ENCODE results near the gene MAGI3.
"Not testable (repeated sequence)": the region's sequence is repeated elsewhere in the genome, so short reads cannot be mapped to it uniquely, and the experiment has no call there.

MAGI3 gene

DNA sequence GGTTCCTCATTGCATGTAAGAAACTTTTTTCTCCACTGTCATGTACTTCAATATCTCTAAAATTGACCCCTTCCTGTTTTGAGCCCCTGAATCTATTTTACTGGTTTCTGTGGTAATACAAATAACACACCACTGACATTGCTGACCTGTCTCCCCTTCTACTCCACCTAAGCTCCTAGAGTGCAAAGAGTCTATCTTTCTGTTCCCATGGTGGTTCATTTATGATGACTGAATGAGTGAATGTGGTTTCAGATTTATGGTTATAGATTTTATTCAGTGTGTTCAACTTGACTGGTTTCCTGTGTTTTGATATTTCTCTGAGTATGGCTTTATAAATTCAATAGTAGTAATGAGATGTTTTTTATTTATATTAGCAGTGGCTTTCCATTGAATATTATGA is 127.7 kb downstream of the MAGI3 start:
- DNase-seq = no peak

DNA sequence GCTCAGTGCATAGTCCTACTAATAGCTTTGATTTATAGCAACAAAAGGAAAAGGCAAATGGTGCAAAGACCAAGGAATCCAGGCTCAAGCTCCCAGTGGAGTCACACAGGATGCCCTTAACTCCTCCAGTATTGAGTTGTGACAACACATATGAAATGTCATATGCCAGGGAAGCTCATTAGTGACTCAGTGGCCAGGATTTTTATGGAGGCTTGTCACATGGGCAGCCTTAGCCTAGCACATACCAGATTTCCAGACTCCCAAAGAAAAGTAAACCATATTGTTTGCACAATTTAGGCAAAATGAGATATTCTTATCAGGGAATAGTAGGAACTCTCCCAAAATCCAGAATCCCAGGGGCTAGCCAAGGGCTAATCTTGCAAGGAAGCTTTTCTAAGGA is 129.2 kb downstream of the MAGI3 start:
- DNase-seq = peak; percentile 3

DNA sequence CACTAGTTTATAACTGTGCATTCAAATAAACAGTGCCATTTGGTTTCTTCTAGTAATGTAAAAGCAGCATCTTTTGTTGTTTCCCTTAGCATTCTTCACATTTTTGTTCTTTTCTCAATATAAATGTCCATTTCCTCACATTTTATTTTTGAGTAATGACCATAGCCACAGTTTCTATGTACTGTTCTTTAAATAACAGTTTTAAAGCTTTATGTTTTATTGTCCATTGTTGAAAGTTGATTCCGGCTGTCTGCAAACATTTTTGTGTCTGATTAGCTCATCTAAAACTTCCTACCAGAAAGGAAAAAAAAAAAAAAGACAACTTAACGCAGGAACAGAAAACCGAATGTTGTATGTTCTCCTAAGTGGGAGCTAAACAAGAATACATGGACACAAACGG is 139.7 kb downstream of the MAGI3 start:
- DNase-seq = no peak

DNA sequence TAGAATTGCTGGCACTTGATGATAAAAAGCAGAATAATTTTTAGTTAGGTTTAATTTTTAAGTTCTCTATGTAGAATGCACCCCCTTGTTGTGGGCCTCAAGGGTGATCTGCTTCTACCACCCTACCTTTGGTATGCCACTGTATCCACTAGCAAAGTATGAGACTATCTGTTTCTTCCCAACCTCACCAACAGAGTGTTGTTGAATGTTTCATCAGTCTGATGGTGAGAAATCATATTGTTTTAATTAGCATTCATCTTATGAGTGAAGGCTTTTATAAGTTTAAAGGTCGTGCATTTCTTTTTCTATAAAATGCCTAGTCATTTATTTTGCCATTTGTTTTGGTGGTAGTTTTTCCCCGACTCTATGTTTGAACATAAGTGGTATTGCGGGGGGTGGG is 141.0 kb downstream of the MAGI3 start:
- DNase-seq = no peak

DNA sequence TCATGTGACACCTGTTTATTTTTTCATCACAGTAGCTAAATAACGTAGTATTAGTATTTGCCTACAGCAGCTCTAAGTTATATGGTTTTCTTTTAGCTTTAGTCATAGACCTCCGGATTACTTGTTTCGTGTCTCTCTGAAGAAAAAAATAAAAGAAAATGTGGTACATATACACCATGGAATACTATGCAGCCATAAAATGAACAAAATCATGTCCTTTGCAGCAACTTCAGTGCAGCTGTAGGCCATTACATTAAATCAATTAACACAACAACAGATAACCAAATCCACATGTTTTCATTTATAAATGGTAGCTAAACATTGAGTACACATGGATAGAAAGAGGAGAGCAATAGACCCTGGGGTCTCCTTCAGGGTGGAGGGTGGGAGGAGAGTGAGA is 142.7 kb downstream of the MAGI3 start:
- no peak for DNase-seq

DNA sequence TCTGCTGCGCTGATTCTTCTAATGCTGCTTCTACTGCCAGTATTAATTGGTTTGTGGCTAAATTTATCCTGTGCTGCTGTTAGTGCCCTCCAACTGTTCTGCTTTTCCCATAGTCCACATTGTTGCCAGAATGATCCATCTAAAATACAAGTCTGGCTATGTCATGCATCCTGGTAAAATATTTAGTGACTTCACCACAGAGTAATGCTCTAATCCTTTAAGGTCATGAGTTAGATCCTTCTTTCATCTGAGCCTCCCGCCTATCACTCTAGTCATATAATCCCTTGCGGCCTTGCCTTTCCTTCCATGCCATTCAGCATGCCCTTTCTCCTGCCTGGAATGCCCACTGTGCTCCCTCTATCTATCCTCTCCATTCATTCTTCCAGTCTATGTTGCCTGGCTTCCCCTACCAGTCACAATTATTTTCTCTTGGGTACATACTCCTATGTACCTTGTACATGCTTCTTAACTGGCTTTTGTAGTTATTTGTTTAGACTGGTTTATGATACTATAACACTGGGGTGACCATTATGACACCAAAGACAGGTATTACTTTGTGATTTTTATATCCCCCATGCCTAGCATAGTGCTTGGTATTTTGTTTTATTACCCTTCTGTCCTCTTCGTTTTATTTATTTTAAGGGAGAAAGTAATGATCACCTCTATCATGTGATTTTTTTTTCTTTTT is 144.0 kb downstream of the MAGI3 start:
- peak; percentile 17 for DNase-seq

DNA sequence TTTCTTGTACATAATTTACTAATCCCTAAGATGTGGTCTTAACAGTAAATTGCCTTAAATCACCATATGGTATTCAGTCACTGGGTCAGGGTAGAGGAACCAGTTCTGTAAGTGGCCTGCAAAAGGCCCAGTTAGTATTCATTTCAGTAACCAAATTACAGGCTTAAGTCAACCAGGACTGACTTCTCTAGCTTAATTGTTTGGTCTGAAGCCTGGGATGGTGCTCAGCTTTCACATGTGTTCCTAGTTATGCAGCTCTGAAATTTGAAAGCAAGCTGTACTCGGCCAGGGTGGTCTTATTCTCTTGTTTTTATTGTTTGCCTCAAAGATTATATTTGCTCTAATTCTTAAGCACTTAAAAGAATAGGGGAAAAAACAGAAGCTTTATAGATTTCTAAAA is 144.6 kb downstream of the MAGI3 start:
- DNase-seq = no peak

DNA sequence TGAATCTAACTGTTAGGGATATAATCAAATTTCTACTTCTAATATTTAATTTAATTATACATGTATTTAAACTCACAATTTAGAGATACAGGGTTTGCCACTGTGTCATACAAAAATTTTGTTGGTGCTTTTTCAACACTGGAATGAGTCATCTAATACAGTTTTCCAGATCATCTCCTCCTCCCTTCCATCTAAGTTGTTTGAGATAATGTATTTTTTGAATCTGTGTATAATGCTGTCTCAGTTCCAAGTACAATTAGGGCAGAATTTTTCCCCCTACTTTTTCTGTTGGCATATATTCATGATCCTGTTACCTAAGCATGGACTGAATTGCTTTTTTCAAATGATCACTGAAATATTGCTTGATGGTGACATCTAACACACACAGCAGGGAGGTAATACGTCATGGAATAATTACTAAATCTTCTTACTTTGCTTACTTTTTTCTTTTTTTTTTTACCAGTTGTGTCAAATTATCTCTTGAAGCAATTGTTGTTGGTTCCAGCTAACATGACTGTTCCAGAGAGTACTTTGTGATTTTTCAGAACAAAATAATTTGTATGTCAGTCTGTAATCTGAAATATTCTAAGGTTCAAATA is 146.0 kb downstream of the MAGI3 start:
- DNase-seq = no peak

DNA sequence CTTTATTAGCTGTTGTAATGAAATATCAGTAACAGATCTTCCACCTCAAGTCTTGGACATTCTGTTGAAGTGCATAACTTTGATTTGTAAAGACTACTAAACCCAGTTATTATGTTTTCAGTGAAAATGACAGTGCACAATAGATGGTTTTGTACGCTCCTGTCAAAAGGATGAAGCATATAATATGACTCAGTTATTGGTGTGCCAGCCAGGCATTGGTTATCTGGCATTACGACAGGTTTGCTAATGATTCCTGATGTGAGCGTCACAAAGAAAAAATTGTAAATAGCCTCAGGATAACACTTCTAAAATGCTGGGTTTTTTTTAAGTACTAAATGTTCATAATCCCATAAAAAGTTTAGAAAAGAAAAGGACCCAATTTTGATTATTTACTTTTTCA is 147.9 kb downstream of the MAGI3 start:
- peak; percentile 4 for DNase-seq

DNA sequence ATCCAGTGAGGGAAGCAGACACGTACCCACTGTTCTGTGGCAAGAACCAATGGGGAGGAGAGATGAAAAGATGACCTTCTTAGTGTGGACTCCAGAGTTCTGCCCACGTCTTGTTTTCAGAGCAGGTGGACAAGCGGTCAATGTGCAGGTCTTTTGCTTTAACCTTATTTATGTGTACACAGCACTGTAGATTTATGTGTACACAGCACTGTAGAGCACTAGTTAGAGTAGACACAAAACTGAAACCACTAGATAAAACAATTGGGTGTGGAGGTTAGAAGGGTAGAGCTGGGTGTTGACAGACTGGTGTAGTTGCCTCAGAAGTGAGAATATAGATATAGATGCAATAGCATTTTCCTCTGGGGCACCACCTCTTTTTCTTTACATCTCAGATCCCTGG is 150.0 kb downstream of the MAGI3 start:
- DNase-seq = no peak

DNA sequence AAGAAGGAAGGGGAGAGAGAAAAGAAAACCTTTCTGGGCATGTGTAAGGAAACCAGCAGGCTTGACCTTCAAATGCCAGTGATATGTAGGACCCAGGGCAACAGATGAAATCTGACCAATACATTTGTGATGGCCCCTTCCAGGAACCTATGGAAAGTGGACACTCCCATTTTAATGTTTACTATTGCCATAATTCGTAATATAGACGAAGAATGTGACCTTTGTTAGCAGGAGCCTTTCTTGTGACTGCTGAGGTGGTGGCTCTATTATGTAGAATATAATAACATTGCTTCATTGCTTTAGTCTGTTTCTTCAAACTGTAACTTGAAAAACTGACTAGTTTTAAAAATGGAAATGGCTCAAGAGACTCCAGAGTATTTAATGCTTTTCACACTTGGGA is 150.8 kb downstream of the MAGI3 start:
- DNase-seq = no peak

DNA sequence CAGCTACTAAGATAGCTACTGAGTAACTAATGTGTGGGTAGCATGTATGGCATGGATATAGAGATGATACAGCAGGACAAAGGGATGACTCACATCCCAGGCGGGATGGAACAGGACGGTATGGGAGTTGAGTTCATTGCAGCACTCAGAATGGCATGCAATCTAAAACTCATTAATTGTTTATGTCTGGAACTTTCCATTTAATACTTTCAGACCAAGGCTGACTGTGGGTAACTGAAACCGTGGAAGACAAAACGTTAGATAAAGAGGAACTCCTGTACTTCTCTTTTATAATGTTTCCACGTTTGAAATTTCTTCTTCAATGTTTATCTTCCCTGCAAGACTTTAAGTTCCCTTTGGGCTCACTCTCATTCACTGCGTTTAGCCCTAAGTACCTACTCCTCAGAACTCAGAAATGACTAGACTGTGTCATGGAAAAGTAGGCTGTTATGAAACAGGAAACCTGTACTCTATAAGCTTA is 151.9 kb downstream of the MAGI3 start:
- DNase-seq = no peak

DNA sequence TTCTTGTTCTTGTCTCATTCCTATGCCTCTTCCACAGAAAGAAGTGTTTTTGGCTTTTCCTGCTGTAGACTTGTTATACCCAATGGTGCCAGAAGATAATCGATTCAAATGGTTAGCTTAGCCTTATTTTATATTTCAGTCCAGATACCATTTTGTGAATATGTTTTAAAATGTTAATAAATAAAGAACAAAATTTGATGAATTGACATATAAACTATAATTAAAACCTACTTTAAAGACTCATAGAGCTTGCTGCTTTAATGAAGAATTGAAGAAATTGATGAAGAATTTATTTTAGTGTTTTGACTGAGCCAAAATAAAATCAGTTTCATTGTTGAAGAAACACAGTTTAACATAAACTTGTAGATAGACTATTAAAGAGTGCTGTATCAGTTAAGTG is 152.8 kb downstream of the MAGI3 start:
- no peak for DNase-seq

DNA sequence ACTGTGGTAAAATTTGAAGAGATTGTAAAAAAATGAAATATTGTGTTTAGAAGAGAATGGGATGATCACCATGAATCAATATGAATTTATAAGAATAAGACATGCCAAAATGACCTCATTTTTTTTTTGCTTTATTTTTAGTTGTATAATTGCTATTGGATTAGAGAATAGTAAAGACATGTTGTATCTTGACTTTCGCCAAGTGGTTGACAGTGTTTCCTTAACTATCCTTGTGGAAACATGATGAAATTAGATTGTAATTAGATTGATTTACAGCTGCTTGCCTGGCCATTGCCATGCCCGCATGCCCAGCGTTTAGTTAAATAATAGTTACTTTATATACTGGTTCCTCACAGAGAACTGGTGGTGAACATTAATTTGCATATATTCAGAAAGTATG is 154.9 kb downstream of the MAGI3 start:
- no peak for DNase-seq

DNA sequence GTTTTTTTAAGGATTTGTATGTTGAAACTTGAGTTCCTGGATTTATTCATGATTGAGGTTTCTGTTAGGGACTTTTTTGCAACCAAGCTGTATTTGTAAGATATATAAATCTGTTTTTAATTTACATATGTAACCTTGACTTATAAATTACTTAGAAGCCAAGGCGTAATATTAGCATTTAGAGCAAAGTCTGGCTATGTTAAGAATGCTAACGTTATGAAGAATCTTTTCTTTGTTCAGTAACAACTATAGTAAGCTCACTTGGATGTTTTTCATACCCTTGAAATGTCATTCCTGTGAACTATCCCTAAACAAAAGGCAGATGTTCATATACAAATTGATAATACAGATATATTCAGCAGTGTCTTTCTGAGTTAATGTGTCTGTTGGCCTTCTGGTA is 155.3 kb downstream of the MAGI3 start:
- DNase-seq = no peak

DNA sequence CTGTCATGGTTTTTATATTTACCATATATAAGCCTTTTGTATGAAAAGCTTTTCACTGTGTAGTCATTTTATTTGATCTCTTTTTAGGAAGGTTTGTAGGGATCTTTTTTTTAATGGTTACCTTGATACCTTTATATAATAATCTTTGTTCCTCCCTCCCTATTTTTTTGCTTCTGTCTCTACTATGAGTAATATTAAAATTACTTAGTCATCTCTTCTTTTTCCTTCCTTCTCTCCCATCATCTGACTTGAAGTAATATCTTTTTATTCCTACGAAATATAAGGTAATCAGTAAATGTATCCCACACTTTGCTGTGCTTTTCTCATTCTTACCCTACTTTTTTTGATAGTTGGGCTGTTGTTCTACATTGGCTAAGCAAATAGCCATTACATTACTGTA is 161.4 kb downstream of the MAGI3 start:
- no peak for DNase-seq

DNA sequence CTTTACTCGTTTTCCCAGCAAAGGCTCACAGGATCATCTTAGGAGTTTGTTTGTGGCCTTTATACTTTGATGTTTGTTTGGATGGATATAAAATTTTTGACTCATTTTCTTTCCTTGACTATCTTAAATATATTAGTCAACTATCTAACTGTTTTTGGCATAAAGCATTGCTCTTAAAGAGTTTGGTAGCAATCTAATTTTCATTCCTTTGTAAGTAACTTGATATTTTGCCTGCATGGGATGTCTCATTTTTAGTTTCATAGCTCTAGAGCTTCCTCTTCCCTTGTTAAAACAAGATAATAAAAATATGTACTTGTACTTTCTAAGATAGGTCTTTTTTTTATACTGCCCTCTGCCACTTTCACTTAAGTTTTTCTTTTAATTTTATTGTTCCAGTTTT is 161.9 kb downstream of the MAGI3 start:
- no peak for DNase-seq

DNA sequence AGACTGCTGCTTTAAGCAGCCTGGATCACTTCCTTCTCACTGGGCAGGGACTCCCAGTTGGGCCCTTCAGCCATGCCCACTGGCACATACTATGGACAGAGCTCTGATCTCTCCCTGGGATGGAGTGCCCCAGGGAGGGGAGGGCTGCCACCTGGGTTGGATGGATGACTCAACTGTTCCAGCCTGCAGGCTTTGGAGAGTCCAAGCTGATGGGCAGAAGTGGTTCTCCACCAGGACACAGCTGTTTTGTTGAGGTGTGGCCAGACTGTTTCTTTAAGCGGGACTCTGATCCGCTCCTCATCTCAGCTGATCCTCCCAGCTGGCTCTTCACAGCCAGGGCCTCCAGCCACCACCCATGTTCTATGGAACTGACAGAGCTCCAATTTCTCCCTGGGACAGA is 166.9 kb downstream of the MAGI3 start:
- DNase-seq = peak; percentile 12

DNA sequence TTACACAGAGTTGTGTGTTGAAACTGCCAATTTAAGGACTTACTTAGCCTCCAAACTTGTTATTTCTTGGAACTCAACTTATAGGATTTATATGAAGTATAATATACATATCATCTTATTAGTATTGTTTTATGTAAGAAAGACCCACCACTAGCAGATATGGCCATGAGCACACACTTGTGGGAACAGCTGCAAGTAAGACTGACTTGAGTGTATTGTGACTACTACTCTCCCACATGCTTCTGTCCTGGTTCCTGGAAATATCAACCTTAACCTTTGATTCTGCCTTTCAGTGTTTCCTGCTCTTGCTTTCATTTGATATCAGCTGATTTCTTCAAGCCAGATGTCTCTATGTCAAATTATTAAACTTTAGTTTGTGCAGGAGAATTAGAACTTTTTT is 175.3 kb downstream of the MAGI3 start:
- DNase-seq = no peak

DNA sequence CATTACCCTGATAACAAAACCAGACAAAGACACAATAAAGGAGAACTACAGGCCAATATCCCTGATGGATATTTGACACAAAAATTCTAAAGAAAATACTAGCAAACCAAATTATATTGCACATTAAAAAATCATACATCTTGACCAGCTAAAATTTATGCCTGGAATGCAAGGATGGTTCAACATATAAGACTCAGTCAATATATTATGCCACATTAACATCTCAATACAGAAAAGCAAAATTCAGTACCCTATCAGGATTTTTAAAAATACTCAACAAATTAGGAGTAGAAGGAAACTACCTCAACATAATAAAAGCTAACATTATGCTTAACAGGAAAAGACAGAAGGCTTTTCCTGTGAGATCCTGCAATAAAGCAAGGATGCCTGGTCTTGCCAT is 177.1 kb downstream of the MAGI3 start:
- DNase-seq = no peak

DNA sequence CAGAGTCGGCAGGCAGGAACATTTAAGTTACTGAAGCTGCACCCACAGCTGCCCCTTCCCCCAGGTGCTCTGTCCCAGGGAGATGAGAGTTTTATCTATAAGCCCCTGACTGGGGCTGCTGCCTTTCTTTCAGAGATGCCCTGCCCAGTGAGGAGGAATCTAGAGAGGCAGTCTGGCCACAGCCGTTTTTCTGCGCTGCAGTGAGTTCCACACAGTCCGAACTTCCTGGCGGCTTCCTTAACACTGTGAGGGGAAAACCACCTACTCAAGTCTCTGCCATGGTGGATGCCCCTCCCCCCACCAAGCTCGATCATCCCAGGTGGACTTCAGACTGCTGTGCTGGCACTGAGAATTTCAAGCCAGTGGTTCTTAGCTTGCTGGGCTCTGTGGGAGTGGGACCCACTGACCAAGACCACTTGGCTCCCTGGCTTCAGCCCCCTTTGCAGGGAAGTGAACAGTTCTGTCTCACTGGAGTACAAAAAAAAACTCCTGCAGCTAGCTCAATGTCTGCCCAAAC is 185.5 kb downstream of the MAGI3 start:
- not testable (repeated sequence) for DNase-seq

DNA sequence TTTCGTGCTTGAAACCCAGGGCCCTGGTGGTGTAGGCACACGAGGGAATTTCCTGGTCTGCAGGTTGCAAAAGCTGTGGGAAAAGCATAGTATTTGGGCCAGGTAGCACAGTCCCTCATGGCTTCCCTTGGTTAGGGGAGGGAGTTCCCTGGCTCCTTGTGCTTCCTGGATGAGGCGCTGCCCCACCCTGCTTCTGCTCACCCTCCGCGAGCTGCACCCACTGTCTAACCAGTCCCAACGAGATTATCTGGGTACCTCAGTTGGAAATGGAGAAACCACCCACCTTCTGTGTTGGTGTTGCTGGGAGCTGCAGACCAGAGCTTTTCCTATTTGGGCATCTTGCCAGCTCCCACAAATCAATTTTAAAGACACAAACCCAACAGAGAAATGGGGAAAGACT is 186.0 kb downstream of the MAGI3 start:
- no peak for DNase-seq

DNA sequence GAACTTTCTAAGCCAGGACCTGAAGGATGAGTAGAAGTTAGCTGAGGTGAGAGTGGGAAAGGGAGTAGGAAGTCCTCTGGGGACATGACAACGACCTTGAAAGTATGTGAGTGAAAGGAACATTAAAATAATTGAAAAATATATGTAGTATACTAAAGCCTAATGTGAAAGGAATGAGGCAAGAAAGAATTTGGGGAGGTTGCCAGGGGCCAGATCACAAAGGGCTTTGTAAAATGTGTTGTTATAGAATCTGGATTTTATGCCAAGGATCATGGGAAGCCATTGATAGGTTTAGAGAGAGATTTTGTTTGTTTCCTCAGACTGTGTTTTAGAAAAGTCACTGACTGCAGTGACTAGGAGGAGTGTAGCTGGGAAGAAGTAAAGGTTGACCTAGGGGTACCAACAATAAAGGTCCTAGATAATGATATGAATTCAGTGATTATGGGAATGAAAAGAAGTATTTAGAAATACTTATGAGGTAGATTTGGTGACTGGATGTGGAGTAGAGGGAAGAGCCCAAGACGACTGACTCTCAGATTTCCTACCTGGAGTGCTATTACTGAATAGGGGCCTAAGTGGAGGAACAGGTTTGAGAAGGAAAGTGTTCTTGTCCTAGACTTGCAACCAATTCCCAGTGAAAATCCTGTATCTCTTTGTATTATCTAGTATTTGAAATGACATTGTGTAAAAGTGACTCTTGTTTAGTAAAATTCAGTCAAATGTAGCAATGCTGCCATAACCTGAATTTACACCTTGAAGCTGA is 189.1 kb downstream of the MAGI3 start:
- no peak for DNase-seq

DNA sequence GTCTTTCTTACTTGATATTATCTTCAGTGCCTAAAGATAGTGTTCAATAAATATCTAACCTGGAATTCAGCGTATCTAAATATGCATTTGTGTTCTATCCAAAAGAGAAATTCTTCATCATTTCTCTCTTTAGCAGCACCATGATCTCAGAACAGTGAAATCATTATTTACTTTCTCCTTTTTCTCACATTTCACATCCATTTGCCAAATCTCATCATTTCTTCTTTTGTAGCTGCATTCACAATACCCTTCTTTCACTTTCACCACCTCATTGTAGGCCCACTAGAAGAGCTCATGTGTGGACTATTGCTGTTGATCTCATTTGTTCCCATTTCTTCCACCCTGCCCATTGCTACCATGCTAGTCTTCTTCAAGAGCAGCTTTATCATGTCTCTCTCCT is 191.0 kb downstream of the MAGI3 start:
- no peak for DNase-seq

All from T1000 (cell line).